HCT116 (cell line): Measurements from ENCODE around the gene HDAC5.

Source experiments
- CTCF ChIP-seq, 3 experiments: fragments of 200-600 bp in 1 of 3; sonication (generic) in 1 of 3; IDR thresholded peaks in 2 of 3; conservative IDR thresholded peaks in 1 of 3; 2 replicates each; pipeline ENCODE4 v1.5.1; 2012 to 2017; ENCODE audit warnings: low read depth in 2 of 3, low read length in 2 of 3, antibody characterized with exemption in 1 of 3, borderline replicate concordance in 1 of 3, control low read depth in 1 of 3, mild to moderate bottlenecking in 1 of 3, mixed read lengths in 1 of 3, mixed run types in 1 of 3, moderate library complexity in 1 of 3; ENCODE audit not compliant: insufficient read depth in 1 of 3
- FOSL1 ChIP-seq: IDR thresholded peaks from 2 replicates; pipeline ENCODE4 v1.6.1; 2012; ENCODE audit warnings: low read depth
- POLR2A ChIP-seq: IDR thresholded peaks from 2 replicates; pipeline ENCODE4 v1.7.0; 2011; ENCODE audit warnings: borderline replicate concordance; ENCODE audit not compliant: insufficient read depth, insufficient read length; ENCODE audit errors: extremely low read depth
- POLR2AphosphoS5 ChIP-seq: IDR thresholded peaks from 2 replicates; pipeline ENCODE4 v1.6.1; 2011; ENCODE audit warnings: mild to moderate bottlenecking, low read depth, low read length, moderate library complexity
- SIN3A ChIP-seq: IDR thresholded peaks from 2 replicates; pipeline ENCODE4 v1.6.1; 2012; ENCODE audit warnings: low read depth
- ZNF274 ChIP-seq: fragments of 200-500 bp; sonication (Bioruptor generic); IDR thresholded peaks from 2 replicates; pipeline ENCODE4 v1.6.1; 2014; ENCODE audit warnings: mild to moderate bottlenecking, low read depth, low read length, inconsistent platforms

DNA sequence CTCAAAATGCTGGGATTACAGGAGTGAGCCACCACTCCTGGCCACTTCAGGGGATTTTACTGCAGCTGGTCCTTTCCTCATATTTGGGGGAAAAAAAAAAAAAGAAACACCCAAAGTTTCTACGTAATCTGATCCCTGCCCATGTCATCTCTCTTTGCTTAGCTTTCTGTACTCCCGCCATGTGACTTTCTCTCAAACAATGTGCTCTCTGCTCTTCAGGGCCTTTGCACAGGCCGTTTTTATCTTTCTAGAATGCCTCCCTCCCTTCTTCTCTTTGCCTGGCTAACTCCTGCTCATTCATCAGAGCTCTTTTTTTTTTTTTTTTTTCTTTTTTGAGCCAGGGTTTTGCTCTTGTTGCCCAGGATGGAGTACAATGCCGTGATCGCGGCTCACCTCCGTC is 4.9 kb upstream of the HDAC5 start:
- TF ChIP-seq POLR2A (no peak), FOSL1 (no peak), POLR2AphosphoS5 (no peak), ZNF274 (no peak), CTCF (IDR thresholded peaks at IDR 0.05 in 2 of 3, conservative IDR thresholded peaks at IDR 0.05 in 1 of 3; ENCODE audit: borderline replicate concordance in 1 of 3, insufficient read depth in 1 of 3, low read depth in 2 of 3, low read length in 2 of 3) (no peak), SIN3A (no peak)
